ENCODE results near the gene TEX11.

DNA sequence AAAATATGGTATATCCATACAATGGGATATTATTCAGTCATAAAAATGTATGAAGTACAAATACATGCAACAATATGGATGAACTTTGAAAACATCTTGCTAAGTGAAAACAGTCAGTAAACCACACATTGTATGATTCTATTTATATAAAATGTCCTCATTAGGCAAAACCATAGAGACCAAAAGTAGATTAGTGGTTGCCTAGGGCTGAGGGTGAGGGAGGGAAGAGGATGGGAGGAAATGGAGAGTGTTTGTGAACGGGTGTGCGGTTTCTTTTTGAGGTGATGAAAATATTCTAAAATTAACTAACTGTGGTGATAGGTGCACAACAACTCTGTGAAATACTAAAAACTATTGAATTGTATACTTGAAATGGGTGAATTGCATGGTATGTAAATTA, 29.6 kb downstream of the TEX11 start:
- TF ChIP-seq, protein P1, sequence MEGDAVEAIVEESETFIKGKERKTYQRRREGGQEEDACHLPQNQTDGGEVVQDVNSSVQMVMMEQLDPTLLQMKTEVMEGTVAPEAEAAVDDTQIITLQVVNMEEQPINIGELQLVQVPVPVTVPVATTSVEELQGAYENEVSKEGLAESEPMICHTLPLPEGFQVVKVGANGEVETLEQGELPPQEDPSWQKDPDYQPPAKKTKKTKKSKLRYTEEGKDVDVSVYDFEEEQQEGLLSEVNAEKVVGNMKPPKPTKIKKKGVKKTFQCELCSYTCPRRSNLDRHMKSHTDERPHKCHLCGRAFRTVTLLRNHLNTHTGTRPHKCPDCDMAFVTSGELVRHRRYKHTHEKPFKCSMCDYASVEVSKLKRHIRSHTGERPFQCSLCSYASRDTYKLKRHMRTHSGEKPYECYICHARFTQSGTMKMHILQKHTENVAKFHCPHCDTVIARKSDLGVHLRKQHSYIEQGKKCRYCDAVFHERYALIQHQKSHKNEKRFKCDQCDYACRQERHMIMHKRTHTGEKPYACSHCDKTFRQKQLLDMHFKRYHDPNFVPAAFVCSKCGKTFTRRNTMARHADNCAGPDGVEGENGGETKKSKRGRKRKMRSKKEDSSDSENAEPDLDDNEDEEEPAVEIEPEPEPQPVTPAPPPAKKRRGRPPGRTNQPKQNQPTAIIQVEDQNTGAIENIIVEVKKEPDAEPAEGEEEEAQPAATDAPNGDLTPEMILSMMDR (IDR thresholded peaks at IDR 0.05; ENCODE audit: low read depth, low read length, poor library complexity, severe bottlenecking) = no peak
- TF ChIP-seq EZH2phosphoT487 (IDR thresholded peaks at IDR 0.05; ENCODE audit: borderline replicate concordance, low read length) = no peak

All from DOHH2 (cell line).